Stimulated activated CD8-positive, alpha-beta memory T cell treated with anti-CD3 and anti-CD28 coated beads, Interleukin-4, amount 100 ng/mL, for 48 hours (primary cell): Measurements from ENCODE around the gene ZNF334.

ENCODE experiments used
- DNase-seq: peaks from one replicate; pipeline ENCODE4 v3.0.0-alpha.2; 2020

The ZNF334 gene

GRCh38 chr20:46484954-46485353 lies 28.4 kb downstream of the ZNF334 start:
- no peak for DNase-seq

- DNase-seq, result no peak
Observed at GRCh38 chr20:46483879-46484278, 29.5 kb downstream of the ZNF334 start.

DNA sequence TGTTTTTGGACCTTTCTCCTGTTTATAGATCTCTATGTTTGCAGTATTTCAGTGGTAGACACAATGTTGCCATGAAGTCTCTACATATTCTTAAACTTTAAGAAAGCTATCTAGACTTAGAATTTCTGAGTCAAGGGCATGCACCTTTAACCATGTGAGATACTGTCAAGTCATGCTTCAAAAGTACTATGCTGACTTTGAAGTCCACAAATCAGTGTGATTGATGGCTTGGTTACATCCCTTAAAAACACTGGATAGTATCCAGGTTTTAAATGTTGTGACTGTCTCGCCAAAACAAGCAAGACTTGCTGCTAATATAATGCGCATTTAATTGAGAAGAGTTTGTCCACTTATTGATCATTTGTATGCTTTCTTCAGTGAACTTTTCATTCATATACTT lies 30.5 kb downstream of the ZNF334 start:
- no peak for DNase-seq

DNA sequence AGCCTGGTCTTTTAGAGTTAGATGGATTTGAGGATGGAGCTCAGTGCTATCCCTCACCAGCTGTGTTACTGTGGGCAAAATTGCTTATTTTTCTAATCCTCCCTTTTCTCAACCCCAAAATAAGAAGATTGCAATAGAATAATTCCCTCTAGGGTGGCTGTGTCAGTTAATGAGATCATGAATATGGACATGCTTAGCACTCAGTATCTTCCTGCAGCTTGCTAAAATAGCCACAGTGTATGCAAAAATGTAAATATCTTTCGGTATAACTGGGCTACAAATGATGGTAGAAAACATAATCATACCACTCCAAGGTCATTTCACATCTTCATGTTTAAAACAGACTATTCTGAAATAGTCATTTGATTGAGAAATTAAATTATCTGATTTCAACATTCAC lies 35.7 kb downstream of the ZNF334 start:
- DNase-seq, result no peak

DNA sequence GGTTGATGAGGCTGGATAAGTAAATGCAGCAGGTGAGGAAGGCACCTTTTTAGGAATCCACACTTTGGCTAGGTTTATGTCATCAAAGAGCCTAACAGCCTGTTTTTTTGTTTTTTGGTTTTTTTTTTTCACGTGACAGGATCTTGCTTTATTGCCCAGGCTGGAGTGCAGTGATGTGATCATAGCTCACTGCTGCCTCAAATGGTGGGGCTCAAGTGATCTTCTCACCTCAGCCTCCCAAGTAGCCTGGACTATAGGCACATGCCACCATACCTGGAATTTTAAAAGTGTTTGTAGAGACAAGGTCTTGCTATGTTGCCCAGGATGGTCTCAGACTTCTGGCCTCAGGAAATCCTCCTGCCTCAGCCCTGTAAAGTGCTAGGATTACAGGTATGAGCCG lies 36.1 kb downstream of the ZNF334 start:
- no peak for DNase-seq

DNA sequence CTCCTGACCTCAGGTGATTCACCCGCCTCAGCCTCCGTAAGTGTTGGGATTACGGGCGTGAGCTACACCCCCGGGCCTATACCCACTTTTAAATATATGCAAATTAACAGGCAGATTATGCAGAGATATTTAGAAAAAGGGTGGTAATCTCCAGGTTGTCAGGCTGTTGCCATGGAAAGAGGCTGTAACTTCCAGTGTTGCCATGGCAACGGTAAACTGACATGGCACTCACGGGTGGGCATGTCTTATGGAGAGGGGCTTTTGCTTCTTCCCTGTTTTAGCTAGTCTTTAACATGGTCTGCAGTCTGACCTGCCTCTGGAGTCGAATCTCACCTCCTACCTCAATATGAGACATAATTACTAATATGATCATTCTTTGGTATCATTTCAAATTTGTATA lies 44.9 kb downstream of the ZNF334 start:
- DNase-seq, result no peak

DNA sequence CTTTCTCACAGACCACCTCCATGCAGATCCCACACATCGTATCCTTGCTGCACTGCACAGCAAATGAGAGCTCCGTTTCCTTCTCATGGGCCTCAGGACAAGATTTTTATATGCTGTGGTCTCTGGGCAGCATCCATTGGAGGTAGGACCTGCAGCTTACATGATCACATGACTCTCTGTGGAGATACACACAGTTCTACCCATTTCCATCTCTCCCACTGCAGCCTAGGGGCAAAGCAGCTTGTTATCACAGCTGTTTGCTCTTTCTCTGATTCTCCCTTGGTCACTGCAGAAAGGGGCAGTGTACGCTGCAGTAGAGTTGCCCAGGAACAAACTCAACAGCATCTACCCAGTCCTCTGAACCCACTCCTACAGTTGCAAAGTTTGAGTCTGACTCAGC lies 48.9 kb downstream of the ZNF334 start:
- no peak for DNase-seq

- DNase-seq, result no peak
Observed at GRCh38 chr20:46463852-46464251, 49.5 kb downstream of the ZNF334 start.

DNA sequence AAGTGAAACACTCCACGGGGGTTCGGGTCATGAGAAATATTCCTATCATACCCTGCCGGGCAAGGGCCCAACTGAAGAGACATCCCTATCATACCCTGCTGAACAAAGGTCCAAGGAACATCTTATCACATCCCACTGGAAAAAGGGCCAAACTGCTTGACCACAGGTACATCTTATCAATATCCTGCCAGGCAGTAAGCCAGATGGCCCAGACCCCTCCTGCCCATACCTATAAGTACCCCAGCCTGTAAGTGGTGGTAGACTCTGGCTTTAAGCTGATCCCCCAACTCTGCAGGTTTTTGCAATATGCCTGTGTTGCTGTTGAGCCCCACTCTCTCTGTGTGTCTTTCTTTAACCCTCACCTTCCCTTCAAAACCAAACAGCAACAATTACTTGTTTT lies 51.6 kb downstream of the ZNF334 start:
- no peak for DNase-seq

- peak; percentile 42 for DNase-seq
Observed at GRCh38 chr20:46458866-46459750, 54.3 kb downstream of the ZNF334 start.

DNA sequence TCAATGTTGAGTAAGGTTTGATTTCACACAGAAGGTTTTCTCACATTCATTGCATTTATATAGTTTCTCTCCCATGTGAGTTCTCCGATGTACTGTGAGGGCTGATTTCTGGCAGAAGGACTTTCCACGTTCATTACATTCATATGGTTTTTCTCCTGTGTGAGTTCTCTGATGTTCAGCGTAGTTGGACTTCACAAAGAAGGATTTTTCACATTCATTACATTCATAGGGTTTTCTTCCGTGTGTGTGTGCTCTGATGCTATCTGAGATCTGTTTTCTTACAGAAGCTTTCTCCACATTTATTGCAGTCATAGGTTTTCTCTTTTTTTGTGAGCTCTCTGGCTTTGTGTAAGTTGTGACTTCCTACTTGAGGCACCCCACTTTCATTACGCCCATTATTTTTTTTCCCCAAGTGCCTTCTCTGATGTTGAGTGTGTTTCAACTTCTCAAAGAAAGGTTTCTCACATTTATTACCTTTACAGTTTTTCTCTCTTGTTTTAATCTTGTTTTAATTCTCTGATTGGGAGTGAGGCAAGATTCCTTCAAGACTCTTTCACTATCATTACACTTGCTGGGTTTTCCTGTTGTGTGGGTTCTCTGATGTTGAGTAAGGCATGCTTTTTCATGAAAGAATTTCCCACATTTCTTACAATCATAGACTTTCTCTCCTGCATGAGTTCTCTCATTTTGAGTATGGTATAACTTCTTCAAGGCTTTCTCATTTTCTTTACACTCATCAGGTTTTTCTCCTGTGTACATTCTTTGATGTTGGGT lies 56.9 kb downstream of the ZNF334 start:
- no peak for DNase-seq

DNA sequence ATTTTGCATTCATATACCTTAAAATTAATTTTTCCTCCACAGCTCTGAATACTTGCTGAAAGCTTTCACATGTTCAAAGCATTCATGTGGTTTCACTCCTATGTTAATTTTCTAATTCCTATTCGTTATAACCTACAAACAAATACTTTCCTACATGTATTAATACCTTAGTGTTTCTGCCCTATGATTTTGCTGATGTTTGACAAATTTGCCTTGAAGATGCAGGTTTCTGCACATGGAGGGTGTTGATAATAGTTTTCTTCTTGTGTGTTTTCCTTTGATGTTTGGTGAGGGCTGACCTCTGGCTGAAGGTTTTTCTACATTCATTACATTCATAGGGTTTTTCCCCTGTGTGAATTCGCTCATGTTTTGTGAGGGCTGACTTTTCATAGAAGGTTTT lies 57.6 kb downstream of the ZNF334 start:
- no peak for DNase-seq
